ENCODE measurements around the gene MCCC1.

The MCCC1 gene

GRCh38 chr3:183134844-183135243 is 35.5 kb upstream of the MCCC1 start:
- TF ChIP-seq YY1 (IDR thresholded peaks at IDR 0.05; ENCODE audit: low read depth) (no peak), EP300 (IDR thresholded peaks at IDR 0.05; ENCODE audit: borderline replicate concordance) (no peak)

- no peak for TF ChIP-seq ZBTB7A (IDR thresholded peaks at IDR 0.05; ENCODE audit: low read depth)
- no peak for TF ChIP-seq FOXM1 (IDR thresholded peaks at IDR 0.05; ENCODE audit: borderline replicate concordance, low read depth)
- TF ChIP-seq MAX (IDR thresholded peaks at IDR 0.05), result no peak
- no peak for TF ChIP-seq TCF12 (IDR thresholded peaks at IDR 0.05; ENCODE audit: low read depth)
- TF ChIP-seq NFIC (IDR thresholded peaks at IDR 0.05), result no peak
- no peak for TF ChIP-seq YY1 (IDR thresholded peaks at IDR 0.05; ENCODE audit: low read depth)
- TF ChIP-seq CREB1 (IDR thresholded peaks at IDR 0.05; ENCODE audit: low read depth), result no peak
- TF ChIP-seq EGR1 (IDR thresholded peaks at IDR 0.05), result no peak
- no peak for TF ChIP-seq RAD21 (IDR thresholded peaks at IDR 0.05; ENCODE audit: low read depth)
- no peak for TF ChIP-seq CEBPB (IDR thresholded peaks at IDR 0.05)
- no peak for TF ChIP-seq REST (IDR thresholded peaks at IDR 0.05; ENCODE audit: low read depth)
- no peak for TF ChIP-seq EP300 (IDR thresholded peaks at IDR 0.05; ENCODE audit: borderline replicate concordance)
Observed at GRCh38 chr3:183132409-183132808, 33.1 kb upstream of the MCCC1 start.

GRCh38 chr3:183131735-183132134 is 32.4 kb upstream of the MCCC1 start:
- TF ChIP-seq CREB1 (IDR thresholded peaks at IDR 0.05; ENCODE audit: low read depth) (no peak), REST (IDR thresholded peaks at IDR 0.05; ENCODE audit: low read depth) (no peak), EGR1 (IDR thresholded peaks at IDR 0.05) (no peak), MAX (IDR thresholded peaks at IDR 0.05) (no peak), USF1 (IDR thresholded peaks at IDR 0.05) (no peak), TAF1 (IDR thresholded peaks at IDR 0.05; ENCODE audit: low read depth) (no peak), TEAD4 (IDR thresholded peaks at IDR 0.05) (no peak), FOXM1 (IDR thresholded peaks at IDR 0.05; ENCODE audit: borderline replicate concordance, low read depth) (no peak), EP300 (IDR thresholded peaks at IDR 0.05; ENCODE audit: borderline replicate concordance) (no peak), CEBPB (IDR thresholded peaks at IDR 0.05) (no peak), NFIC (IDR thresholded peaks at IDR 0.05) (no peak)

GRCh38 chr3:183131186-183131725 is 32.0 kb upstream of the MCCC1 start:
- TF ChIP-seq USF1 (IDR thresholded peaks at IDR 0.05) (no peak), TAF1 (IDR thresholded peaks at IDR 0.05; ENCODE audit: low read depth) (no peak), ZBTB7A (IDR thresholded peaks at IDR 0.05; ENCODE audit: low read depth) (no peak), NFIC (IDR thresholded peaks at IDR 0.05) (no peak), EGR1 (IDR thresholded peaks at IDR 0.05) (no peak), RAD21 (IDR thresholded peaks at IDR 0.05; ENCODE audit: low read depth) (no peak), REST (IDR thresholded peaks at IDR 0.05; ENCODE audit: low read depth) (no peak), CREB1 (IDR thresholded peaks at IDR 0.05; ENCODE audit: low read depth) (no peak), FOXM1 (IDR thresholded peaks at IDR 0.05; ENCODE audit: borderline replicate concordance, low read depth) (no peak), MAX (IDR thresholded peaks at IDR 0.05) (no peak), CEBPB (IDR thresholded peaks at IDR 0.05) (no peak), TEAD4 (IDR thresholded peaks at IDR 0.05) (no peak), TCF12 (IDR thresholded peaks at IDR 0.05; ENCODE audit: low read depth) (no peak), YY1 (IDR thresholded peaks at IDR 0.05; ENCODE audit: low read depth) (no peak), EP300 (IDR thresholded peaks at IDR 0.05; ENCODE audit: borderline replicate concordance) (no peak)
